ENCODE data around the gene PPL. TPM values are rescaled to one million over a fixed set of nuclear protein-coding genes. Genes with fewer than 3 reads are reported as not detected.
A peak's percentile ranks its signal among the peaks of the same experiment; 100 is the strongest.

Gene PPL, protein sequence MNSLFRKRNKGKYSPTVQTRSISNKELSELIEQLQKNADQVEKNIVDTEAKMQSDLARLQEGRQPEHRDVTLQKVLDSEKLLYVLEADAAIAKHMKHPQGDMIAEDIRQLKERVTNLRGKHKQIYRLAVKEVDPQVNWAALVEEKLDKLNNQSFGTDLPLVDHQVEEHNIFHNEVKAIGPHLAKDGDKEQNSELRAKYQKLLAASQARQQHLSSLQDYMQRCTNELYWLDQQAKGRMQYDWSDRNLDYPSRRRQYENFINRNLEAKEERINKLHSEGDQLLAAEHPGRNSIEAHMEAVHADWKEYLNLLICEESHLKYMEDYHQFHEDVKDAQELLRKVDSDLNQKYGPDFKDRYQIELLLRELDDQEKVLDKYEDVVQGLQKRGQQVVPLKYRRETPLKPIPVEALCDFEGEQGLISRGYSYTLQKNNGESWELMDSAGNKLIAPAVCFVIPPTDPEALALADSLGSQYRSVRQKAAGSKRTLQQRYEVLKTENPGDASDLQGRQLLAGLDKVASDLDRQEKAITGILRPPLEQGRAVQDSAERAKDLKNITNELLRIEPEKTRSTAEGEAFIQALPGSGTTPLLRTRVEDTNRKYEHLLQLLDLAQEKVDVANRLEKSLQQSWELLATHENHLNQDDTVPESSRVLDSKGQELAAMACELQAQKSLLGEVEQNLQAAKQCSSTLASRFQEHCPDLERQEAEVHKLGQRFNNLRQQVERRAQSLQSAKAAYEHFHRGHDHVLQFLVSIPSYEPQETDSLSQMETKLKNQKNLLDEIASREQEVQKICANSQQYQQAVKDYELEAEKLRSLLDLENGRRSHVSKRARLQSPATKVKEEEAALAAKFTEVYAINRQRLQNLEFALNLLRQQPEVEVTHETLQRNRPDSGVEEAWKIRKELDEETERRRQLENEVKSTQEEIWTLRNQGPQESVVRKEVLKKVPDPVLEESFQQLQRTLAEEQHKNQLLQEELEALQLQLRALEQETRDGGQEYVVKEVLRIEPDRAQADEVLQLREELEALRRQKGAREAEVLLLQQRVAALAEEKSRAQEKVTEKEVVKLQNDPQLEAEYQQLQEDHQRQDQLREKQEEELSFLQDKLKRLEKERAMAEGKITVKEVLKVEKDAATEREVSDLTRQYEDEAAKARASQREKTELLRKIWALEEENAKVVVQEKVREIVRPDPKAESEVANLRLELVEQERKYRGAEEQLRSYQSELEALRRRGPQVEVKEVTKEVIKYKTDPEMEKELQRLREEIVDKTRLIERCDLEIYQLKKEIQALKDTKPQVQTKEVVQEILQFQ (N-terminal part only)
- 1 to 10 TPM in 2 of 6 donors, under 1 TPM in 3, not detected in 1; 0.05 to 1.3 (median 0.16) TPM for polyA plus RNA-seq (ENCODE audit: low read depth in 6 of 6)

DNA sequence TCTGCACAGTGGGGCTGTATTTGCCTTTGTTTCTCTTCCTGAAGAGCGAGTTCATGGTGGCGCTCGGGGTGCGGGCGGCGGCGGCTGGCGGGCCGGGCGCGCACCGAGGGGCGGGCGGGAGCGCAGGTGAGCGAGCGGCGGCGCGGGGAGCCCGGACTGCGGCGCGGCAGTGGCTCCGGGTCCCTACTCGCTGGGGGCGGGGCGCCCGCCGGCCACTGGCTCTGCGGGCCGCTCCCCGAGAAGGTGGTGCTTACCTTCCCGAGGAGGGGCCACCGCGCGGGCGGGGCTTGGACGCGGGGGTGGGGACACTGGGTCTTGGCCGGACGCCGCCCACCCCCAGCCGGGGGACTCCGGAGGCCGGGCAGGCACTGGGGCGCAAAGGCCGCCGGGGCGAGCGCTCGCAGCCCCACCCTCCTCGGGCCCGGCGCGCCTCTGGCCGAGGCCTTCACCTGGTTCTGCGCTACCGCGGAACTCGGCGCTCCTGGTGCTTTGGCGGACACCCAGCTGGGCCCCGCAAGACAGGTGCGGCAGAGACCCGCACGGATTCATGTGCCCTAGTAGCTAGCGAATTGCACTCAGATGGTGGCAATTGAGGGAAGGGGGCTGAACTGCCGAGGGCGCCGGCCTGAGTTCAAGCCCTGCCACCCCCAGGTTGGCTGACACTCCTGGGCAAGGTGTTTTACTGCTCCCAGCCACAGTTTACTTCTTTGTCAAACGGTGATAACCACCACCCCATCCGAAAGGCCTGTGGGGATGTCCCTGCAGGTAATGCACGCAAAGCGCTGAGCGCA, at the start of gene PPL:
Gene PPL, minus strand, starts transcription at position 158 of the 791 bp plus-strand sequence. Its CDS starts 103 bp downstream, at position 55.
- ATAC-seq (ENCODE audit: low read depth in 2 of 2) (peak; percentile 7 to 34), DNase-seq (no peak)
- Mint-ChIP-seq H3K27me3 (peaks cover 12 to 59% (median 49%) of the 10 kb centered on the region in 3 donors), H3K4me3 (peak within 1 kb of the TSS in 7 of 8 donors; percentile 69 to 84 (median 76)), H3K36me3 (no peaks in the 10 kb centered on the region), H3K27ac (peak within 1 kb of the TSS in 1 of 6 donors; percentile 47), H3K4me1 (peaks cover 9 to 12% (median 12%) of the 10 kb centered on the region in 3 donors), H3K9me3 (peaks cover 0 to 4% (median 0%) of the 10 kb centered on the region in 7 donors)

DNA sequence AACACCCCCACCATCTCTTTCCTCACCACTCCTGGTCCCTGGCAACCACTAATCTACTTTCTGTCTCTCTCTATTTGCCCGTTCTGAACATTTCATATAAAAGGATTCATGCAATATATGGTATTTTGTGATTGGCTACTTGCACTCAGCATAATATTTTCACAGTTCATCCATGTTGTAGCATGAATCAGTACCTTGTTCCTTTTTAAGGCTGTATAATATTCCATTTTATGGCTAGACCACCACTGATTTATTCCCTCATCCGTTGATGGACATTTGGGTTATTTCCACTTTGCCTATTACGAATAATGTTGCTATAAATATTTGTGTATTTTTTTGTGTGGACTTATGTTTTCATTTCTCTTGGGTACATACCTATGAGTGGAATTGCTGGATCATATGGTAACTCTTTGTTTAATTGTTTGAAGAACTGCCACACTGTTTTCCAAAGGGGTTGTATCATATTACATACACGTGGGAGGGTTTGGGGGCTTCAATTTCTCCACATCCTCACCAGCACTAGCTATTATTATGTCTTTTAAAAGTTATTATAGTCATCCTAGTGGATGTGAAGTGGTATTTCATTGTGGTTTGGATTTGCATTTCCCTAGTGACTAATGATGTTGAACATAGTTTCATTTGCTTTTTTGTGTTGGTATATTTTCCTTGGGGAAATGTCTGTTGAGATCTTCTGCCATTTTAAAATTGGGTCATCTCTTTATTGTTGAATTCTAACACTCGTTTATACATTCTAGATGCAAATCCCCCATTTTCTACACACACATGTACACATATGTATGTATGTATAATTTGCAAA, 47.4 kb upstream of the PPL start:
- peaks cover 0 to 7% (median 0%) of the 10 kb centered on the region in 3 donors for H3K4me1 Mint-ChIP-seq

DNA sequence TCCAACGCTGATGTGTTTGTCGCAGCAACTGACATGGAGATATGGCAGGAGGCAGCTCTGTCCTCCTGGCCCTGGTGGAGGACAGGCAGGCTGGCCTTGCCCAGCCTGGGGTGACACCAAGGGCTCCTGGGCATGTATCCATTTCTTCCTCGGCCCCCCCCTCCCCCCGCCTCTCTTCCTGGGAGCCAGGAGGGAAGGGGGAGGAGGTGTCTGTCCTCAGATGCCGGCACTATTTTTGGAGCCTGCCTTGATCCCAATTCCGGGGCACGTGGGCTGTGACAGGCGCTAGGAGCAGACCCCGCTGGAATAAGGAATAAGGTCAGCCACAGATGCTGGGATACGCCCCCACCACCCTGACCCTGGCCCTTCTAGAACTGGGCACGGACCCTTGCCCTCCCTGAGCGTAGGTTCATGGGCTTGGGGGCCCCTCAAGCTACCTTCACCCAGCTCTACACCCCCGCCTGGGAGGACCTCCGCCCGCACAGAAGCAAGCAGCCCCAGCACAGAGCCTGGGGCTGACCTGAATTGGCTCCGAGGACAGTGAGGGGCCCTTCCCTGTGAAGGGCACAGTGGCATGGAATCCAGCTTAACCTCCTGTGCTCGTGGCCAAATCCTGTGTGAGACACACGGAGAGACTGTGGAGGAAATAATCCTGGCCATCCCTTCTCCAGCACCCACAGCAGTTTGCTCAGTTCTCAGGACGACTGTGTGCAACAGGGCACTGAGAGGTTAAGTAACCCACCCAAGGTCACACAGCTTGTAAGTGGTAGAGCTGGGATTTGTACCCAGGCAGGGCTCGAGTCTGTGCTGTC, 45.3 kb upstream of the PPL start:
- Mint-ChIP-seq H3K4me1 (no peaks in the 10 kb centered on the region), H3K27ac (no peak overlapping the region), H3K27me3 (peaks cover 26 to 45% (median 32%) of the 10 kb centered on the region in 3 donors), H3K4me3 (no peak overlapping the region), H3K36me3 (peaks cover 0 to 8% of the 10 kb centered on the region in 2 donors), H3K9me3 (peaks cover 2 to 23% (median 7%) of the 10 kb centered on the region in 7 donors)
- ATAC-seq (ENCODE audit: low read depth in 2 of 2): no peak
- no peak for DNase-seq

More for the DNA sequence above, 47.4 kb upstream of the PPL start:
- Mint-ChIP-seq H3K27me3 (peaks cover 36 to 63% (median 49%) of the 10 kb centered on the region in 3 donors), H3K9me3 (peaks cover 2 to 28% (median 12%) of the 10 kb centered on the region in 7 donors), H3K36me3 (peaks cover 0 to 8% of the 10 kb centered on the region in 2 donors), H3K27ac (no peak overlapping the region), H3K4me3 (no peak overlapping the region)
- no peak for DNase-seq
- ATAC-seq (ENCODE audit: low read depth in 2 of 2): no peak

DNA sequence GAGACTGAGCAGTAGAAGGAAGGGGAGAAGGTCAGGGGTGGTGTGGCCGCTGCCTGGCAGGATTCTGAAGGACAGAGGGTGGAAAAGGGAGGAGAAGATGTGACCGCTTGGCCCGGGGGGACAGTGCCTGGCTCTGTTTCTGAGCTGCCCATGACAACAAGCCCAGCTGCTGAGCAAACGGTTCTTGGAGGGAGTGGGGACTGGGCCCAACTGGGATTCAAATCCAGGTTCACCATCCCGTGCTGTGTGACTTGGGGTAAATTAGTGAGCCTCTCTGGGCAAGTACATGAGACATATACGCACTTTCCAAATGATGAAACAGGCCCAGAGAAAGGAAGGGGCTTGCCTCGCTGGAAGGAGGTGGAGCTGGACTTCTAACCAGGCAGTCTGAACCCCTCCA, 44.5 kb upstream of the PPL start:
- peaks cover 19 to 37% (median 24%) of the 10 kb centered on the region in 3 donors for H3K27me3 Mint-ChIP-seq
- peaks cover 0 to 8% of the 10 kb centered on the region in 2 donors for H3K36me3 Mint-ChIP-seq
- no peaks in the 10 kb centered on the region for H3K4me1 Mint-ChIP-seq
- peaks cover 2 to 16% (median 5%) of the 10 kb centered on the region in 7 donors for H3K9me3 Mint-ChIP-seq
- no peak for ATAC-seq (ENCODE audit: low read depth in 2 of 2)
- no peak overlapping the region for H3K27ac Mint-ChIP-seq
- DNase-seq: no peak
- H3K4me3 Mint-ChIP-seq: no peak overlapping the region

DNA sequence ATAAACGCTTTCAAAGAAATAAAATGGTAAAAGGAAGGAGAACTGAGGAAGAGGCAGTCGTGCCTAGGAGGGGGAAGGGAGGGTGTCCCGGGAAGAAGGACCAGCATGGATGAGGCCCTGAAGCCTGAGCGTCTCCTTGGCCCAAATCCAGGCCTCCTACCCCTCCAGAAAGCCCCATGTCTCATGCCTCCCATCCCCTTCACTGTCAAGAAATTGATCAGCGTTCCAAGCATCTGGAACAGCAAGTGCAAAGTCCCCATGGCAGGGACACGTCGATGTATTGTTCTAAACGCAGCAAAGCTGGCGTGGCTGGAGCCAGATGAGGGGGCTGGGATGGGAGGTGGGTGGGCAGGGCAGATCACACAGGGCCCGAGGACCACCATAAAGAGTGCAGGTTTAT, 43.7 kb upstream of the PPL start:
- H3K4me3 Mint-ChIP-seq: peak overlapping the region in 1 of 8 donors; percentile 56
- no peak overlapping the region for H3K27ac Mint-ChIP-seq
- DNase-seq (no peak), ATAC-seq (ENCODE audit: low read depth in 2 of 2) (no peak)
- peaks cover 3 to 7% (median 7%) of the 10 kb centered on the region in 3 donors for H3K4me1 Mint-ChIP-seq
- H3K9me3 Mint-ChIP-seq: peaks cover 0 to 13% (median 5%) of the 10 kb centered on the region in 7 donors
- peaks cover 0 to 8% of the 10 kb centered on the region in 2 donors for H3K36me3 Mint-ChIP-seq
- H3K27me3 Mint-ChIP-seq: peaks cover 12 to 30% (median 19%) of the 10 kb centered on the region in 3 donors

DNA sequence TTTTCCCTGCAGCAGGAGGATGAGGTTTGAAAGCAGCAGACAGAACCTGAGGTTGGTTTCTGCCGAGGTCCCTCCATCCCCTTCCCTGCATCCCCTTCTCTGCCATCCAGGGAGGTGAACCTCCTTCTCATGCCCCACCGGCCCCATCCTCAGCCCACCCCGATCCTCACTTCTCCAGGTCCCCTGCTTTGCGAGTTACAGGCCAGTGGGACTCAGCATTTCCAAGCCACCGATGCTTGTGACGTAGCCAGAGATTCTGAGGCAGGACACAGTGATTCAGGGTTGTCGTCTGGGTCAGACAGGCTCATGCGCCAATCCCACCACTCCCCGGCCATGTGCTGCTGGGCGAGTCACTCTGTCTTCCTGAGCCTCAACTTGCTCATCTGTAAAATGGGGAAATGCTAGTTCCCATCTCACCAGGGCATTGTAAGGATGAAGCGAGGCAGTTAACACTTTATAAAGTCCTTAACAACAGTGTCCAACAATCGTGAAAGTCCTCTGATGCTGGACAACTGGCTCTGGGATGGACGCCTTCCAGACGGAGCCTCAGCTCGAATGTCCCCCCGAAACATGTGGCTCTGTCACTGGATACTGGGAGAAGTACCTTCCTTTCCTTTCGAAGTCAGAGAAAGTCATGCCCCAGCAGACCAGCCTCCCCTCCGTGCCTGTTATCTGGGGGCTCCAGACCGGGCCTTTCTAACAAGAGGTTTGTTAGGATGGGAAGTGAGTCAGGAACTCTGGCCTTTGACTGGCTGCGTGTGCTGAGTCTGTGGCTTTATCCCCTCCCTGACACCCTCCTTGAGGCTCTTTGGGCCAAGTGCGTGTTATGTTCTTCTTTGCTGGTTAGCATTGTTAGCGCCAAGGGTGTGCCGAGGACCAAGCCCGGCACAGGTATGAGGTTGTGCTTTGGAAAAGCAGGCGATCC, 43.0 kb upstream of the PPL start:
- Mint-ChIP-seq H3K27ac (no peak overlapping the region), H3K4me3 (peak overlapping the region in 1 of 8 donors; percentile 56), H3K9me3 (peaks cover 0 to 13% (median 5%) of the 10 kb centered on the region in 7 donors), H3K4me1 (peaks cover 6 to 11% (median 11%) of the 10 kb centered on the region in 3 donors), H3K36me3 (peaks cover 0 to 8% of the 10 kb centered on the region in 2 donors), H3K27me3 (peaks cover 12 to 30% (median 19%) of the 10 kb centered on the region in 3 donors)
- DNase-seq: no peak
- no peak for ATAC-seq (ENCODE audit: low read depth in 2 of 2)

DNA sequence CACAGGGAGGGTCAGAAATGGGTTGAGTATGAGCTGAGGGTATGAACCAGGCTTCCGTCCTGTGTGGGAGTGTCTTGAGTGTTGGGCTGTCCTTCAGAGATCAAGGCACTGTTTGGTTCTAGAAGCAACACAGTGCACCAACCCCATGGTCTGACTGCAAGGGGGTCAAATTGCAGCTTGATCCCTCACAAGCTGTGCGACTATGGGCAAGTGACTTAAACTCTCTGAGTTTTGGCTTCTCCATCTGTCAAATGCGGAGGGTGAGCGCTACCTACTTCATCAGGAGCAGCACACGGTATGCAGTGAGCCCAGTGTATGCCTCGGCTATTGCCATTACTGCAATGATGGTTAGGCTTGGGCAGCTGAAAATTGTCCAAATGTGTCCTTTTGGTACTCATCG, 42.2 kb upstream of the PPL start:
- no peak overlapping the region for H3K4me3 Mint-ChIP-seq
- peaks cover 6 to 11% (median 11%) of the 10 kb centered on the region in 3 donors for H3K4me1 Mint-ChIP-seq
- H3K9me3 Mint-ChIP-seq: peaks cover 0 to 5% (median 3%) of the 10 kb centered on the region in 7 donors
- H3K27ac Mint-ChIP-seq: no peak overlapping the region
- no peak for DNase-seq
- ATAC-seq (ENCODE audit: low read depth in 2 of 2): no peak
- peaks cover 4 to 27% (median 16%) of the 10 kb centered on the region in 3 donors for H3K27me3 Mint-ChIP-seq
- H3K36me3 Mint-ChIP-seq: peaks cover 0 to 5% of the 10 kb centered on the region in 2 donors

GRCh38 chr16:4976611-4977145, 39.7 kb upstream of the PPL start:
- ATAC-seq (ENCODE audit: low read depth in 2 of 2) (no peak), DNase-seq (no peak)
- H3K36me3 Mint-ChIP-seq: no peaks in the 10 kb centered on the region
- no peak overlapping the region for H3K4me3 Mint-ChIP-seq
- H3K27me3 Mint-ChIP-seq: peaks cover 10 to 30% (median 16%) of the 10 kb centered on the region in 3 donors
- peaks cover 6 to 13% (median 11%) of the 10 kb centered on the region in 3 donors for H3K4me1 Mint-ChIP-seq
- H3K27ac Mint-ChIP-seq: no peak overlapping the region
- H3K9me3 Mint-ChIP-seq: peaks cover 0 to 4% (median 0%) of the 10 kb centered on the region in 7 donors

- ATAC-seq (ENCODE audit: low read depth in 2 of 2) (peak; percentile 99), DNase-seq (peak; percentile 64)
- Mint-ChIP-seq H3K4me3 (peak overlapping the region in 1 of 8 donors; percentile 35), H3K4me1 (peaks cover 6 to 13% (median 11%) of the 10 kb centered on the region in 3 donors), H3K36me3 (no peaks in the 10 kb centered on the region), H3K27me3 (peaks cover 10 to 30% (median 12%) of the 10 kb centered on the region in 3 donors), H3K9me3 (peaks cover 0 to 4% (median 0%) of the 10 kb centered on the region in 7 donors), H3K27ac (peak overlapping the region in 1 of 6 donors; percentile 29)
Measured at GRCh38 chr16:4976079-4976478, 39.1 kb upstream of the PPL start.
